Esophagus muscularis mucosa (tissue), 3 donors: ENCODE results near the gene POLDIP2.

Source experiments
- EP300 ChIP-seq: sonication (generic); formaldehyde crosslinking; IDR thresholded peaks from one replicate; pipeline ENCODE4 v1.6.1; 2017; ENCODE audit warnings: antibody characterized with exemption
- POLR2AphosphoS5 ChIP-seq, 2 donors: sonication (generic); formaldehyde crosslinking; IDR thresholded peaks; one replicate each; pipeline ENCODE4 v1.6.1; 2017; ENCODE audit warnings: antibody characterized with exemption in 2 of 2

- TF ChIP-seq POLR2AphosphoS5 (IDR thresholded peaks at IDR 0.05), result no peak
- TF ChIP-seq EP300, result no peak
Measured at GRCh38 chr17:28345419-28346198, 11.7 kb downstream of the POLDIP2 start.
